ENCODE measurements around the gene MCF2L.
"Not testable (repeated sequence)": the region's sequence is repeated elsewhere in the genome, so short reads cannot be mapped to it uniquely, and the experiment has no call there.

- TF ChIP-seq CTCF (conservative IDR thresholded peaks at IDR 0.05; ENCODE audit: low read length); EZH2phosphoT487 (IDR thresholded peaks at IDR 0.05; ENCODE audit: borderline replicate concordance, low read depth, low read length): not testable (repeated sequence)
These were observed 133.3 kb downstream of the MCF2L start for GRCh38 chr13:113102302-113102701.

All from OCI-LY7 (cell line).